ENCODE measurements around the gene MPPE1. TPM values are rescaled to one million over a fixed set of nuclear protein-coding genes. Genes with fewer than 3 reads are reported as not detected.

The MPPE1 gene
- total RNA-seq, 1 experiment from 2014 or later: 21.4 TPM

- no peak overlapping the region for H3K9ac ChIP-seq (ENCODE audit: low read length)
- H3K36me3 ChIP-seq (ENCODE audit: control insufficient read depth in 1 of 2, insufficient read depth in 2 of 2, low read length in 2 of 2): no peaks in the 10 kb centered on the region
- no TSS peak for BruUV-seq (replicated peaks)
- H3K4me1 ChIP-seq (ENCODE audit: control insufficient read depth in 1 of 2, insufficient read depth in 2 of 2, low read length in 2 of 2): peaks cover 0 to 4% of the 10 kb centered on the region in 2 experiments; a peak in 1 of 4 replicates
- H3K4me2 ChIP-seq (ENCODE audit: low read length): no peak overlapping the region
- ChIA-PET POLR2A (interaction anchor here (1.0 kb wide), 1 partner anchor 8 kb away, joined by 3 read pairs; no protein-coding TSS in a partner anchor), CTCF (interaction anchor here (2.7 kb wide), 1 partner anchor 8 kb away, joined by 6 read pairs; no protein-coding TSS in a partner anchor), RAD21 (ENCODE audit: low non-redundant PET in 1 of 2, low total read pairs in 2 of 2, uncharacterized antibody in 2 of 2, unreplicated experiment in 2 of 2) (no interaction called here)
- H3K9me3 ChIP-seq (ENCODE audit: control insufficient read depth in 1 of 2, insufficient read depth in 1 of 2, low read depth in 1 of 2, low read length in 2 of 2): no peaks in the 10 kb centered on the region
- DNase-seq (ENCODE audit: low read depth, low spot score) (no peak), ATAC-seq (no peak)
- TF ChIP-seq CTCF (IDR thresholded peaks at IDR 0.05 in 2 of 3, conservative IDR thresholded peaks at IDR 0.05 in 1 of 3; ENCODE audit: borderline replicate concordance in 1 of 3, insufficient read depth in 1 of 3, low read depth in 2 of 3, low read length in 2 of 3): no peak
- TF ChIP-seq POLR2A (IDR thresholded peaks at IDR 0.05; ENCODE audit: borderline replicate concordance, extremely low read depth, insufficient read depth, insufficient read length): no peak
- no peak for TF ChIP-seq RAD21 (IDR thresholded peaks at IDR 0.05; ENCODE audit: low read depth)
- no peak for TF ChIP-seq SP1 (IDR thresholded peaks at IDR 0.05; ENCODE audit: low read depth)
- no peak for TF ChIP-seq ZFX (IDR thresholded peaks at IDR 0.05)
- no peak for TF ChIP-seq MAX (IDR thresholded peaks at IDR 0.05)
- no peak for TF ChIP-seq FOSL1 (IDR thresholded peaks at IDR 0.05; ENCODE audit: low read depth)
- TF ChIP-seq JUND (IDR thresholded peaks at IDR 0.05): no peak
- no peak for TF ChIP-seq EZH2 (IDR thresholded peaks at IDR 0.05)
- no peak for TF ChIP-seq TCF7L2 (IDR thresholded peaks at IDR 0.05; ENCODE audit: borderline replicate concordance, extremely low read depth, insufficient read depth, insufficient read length)
- no peak for TF ChIP-seq ATF3 (IDR thresholded peaks at IDR 0.05)
- no peak for TF ChIP-seq SIN3A (IDR thresholded peaks at IDR 0.05; ENCODE audit: low read depth)
- TF ChIP-seq EZH2phosphoT487 (IDR thresholded peaks at IDR 0.05; ENCODE audit: borderline replicate concordance): no peak
- intact Hi-C loops (cut with micrococcal nuclease): no loop called here
- H3K27me3 ChIP-seq (ENCODE audit: insufficient read depth, low read length): no peaks in the 10 kb centered on the region
- H4K20me1 ChIP-seq (ENCODE audit: insufficient read depth): no peaks in the 10 kb centered on the region
- no peaks in the 10 kb centered on the region for H3K79me2 ChIP-seq (ENCODE audit: insufficient read depth, low read length)
- H3K9me2 ChIP-seq (ENCODE audit: insufficient read depth): no peaks in the 10 kb centered on the region
- H3K27ac ChIP-seq (ENCODE audit: low read depth, low read length): no peak overlapping the region
- no peak overlapping the region for H3K4me3 ChIP-seq (replicated peaks in 1 of 2; ENCODE audit: low read depth in 1 of 2, low read length in 2 of 2)
- H2AFZ ChIP-seq (ENCODE audit: low read depth, low read length, poor library complexity, severe bottlenecking): no peak overlapping the region
These were observed 39.9 kb downstream of the MPPE1 start for GRCh38 chr18:11868230-11868629.

Measured in HCT116 (cell line).